ENCODE measurements around the gene AQP4.

Gene AQP4, protein sequence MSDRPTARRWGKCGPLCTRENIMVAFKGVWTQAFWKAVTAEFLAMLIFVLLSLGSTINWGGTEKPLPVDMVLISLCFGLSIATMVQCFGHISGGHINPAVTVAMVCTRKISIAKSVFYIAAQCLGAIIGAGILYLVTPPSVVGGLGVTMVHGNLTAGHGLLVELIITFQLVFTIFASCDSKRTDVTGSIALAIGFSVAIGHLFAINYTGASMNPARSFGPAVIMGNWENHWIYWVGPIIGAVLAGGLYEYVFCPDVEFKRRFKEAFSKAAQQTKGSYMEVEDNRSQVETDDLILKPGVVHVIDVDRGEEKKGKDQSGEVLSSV

GRCh38 chr18:26865557-26865956 lies at the start of gene AQP4:
Gene AQP4 (minus strand): TSS chr18:26865707. CDS start chr18:26865689, 18 bp downstream.
- DNase-seq: no peak

DNA sequence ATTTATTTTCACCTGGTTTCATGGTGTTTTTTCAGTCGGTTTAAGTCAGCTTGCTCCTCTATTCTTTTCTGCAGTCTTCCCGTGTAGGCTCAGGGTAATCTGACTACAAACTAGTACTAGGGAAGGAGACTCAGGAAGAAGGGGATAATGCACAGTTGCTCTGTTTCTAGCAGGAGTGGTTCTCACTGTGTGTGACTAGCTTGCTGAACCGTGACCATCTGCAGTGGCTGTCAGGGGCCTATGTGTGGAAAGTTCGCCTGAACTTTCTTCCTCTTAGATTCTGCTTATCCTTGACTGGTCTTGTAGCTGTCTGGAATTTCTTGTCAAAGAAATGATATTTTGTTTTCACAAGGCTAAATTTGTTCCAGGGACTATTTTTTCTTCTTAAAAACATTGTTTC lies 46.3 kb upstream of the AQP4 start:
- DNase-seq: no peak

DNA sequence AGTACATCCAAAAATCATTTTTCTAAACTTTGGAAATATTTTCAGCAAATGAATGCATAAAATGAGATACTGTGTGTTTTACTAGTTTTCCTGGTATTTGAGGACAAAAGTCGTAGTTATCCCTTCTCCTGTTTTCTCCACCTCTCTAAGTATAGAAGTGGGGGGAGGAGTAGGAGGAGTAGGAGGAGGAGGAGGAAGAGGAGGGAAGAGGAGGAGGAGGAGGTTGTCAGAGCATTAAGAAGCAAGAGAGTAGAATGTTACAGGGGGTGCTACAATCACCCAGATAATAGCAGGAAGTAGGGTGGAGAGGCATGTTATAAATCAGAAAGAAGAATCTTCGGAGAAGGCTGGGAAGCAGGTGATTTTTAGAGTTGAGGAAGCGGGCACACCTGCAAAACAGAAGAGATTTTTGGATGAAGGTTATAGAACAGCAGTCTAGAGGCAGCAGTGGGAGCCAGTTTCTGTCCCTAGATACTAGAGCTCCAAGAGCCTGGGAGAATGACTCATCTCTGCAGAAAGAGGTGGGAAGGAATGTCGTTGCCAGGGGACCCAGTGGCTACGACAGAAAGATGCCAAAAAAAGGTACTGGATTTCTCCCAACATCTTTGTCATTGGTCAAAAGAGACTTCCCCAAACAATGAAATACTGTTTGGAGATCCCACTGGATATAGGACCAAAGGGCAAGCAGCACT lies 44.2 kb upstream of the AQP4 start:
- no peak for DNase-seq

- no peak for DNase-seq
These were observed 43.4 kb upstream of the AQP4 start for GRCh38 chr18:26908906-26909305.

GRCh38 chr18:26902291-26902690 lies 36.8 kb upstream of the AQP4 start:
- no peak for DNase-seq

GRCh38 chr18:26901020-26901419 lies 35.5 kb upstream of the AQP4 start:
- DNase-seq: no peak

DNA sequence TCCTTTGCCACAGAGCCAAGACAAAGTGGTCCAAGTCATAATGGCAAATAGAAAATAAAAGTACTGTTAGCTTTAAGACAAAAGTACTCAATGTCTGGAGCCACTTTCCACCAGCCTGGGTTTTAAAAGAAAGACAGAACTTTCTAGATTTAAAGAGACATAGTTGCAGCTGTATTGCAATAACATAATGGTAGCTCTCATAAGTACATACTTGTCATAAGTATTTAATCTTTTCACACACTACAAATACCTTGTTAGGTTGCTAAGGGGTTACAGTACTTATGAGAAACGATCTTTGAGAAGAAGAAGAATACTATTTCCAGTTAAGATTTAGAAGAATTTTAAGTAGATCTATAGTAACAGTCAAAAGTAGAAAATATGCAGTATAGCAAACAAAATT lies 28.9 kb upstream of the AQP4 start:
- DNase-seq: no peak

GRCh38 chr18:26893996-26894395 lies 28.5 kb upstream of the AQP4 start:
- DNase-seq: no peak

DNA sequence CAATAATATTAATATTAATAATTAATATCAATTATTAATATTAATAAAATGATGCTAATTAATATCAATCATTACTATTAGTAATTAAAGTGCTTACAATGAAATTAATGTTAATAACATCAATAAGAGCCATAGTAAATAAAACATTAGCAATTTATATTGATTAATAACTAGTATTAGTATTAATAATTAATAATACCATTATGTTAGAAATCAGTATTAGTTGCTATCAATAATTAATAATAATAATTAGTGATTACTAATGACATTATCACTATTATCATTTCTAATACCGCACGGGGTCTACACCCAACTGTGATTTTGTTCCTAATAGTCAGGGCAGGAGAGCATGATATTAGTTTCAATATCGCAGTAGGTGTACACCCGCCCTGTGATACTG lies 22.8 kb upstream of the AQP4 start:
- no peak for DNase-seq

GRCh38 chr18:26875040-26875654 lies 9.6 kb upstream of the AQP4 start:
- DNase-seq: no peak

DNA sequence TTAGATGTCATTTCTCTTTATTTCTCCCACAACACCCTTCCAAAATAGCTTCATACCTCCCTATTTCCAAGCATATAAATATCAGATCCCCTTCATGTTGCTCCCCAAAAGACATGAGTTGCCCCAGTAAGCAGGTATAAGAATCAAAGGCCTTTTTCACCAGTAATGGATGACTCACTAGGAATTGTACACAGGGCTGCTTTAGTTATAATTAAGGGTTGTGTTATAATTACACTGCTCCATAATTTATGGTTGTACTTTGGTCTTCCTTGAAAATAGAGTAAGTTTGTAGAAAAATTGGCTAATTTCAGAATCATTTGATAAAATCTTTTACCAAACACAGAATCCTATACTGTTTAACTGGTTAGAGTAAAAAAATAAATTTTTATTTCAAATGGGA lies 8.8 kb upstream of the AQP4 start:
- no peak for DNase-seq

DNA sequence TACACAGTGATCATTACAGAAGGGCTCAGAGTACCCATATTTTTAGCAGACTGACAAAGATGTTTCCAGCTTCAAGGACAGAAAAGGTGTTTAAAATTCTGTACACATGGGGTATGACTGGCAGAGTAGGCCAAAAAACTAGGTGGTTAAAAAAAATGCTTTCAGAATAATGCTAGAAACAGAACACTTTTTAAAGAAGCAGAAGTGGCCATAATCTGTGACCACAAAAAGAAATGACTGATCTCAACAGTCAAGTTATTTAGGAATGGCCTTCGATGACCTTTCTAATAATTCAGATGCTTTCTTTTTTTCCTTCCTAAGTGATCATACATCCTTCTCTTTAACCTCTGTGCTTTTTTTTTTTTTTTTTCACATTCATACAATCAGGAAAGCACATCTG lies 4.1 kb upstream of the AQP4 start:
- DNase-seq: no peak

GRCh38 chr18:26868968-26869586 lies 3.6 kb upstream of the AQP4 start:
- no peak for DNase-seq

DNA sequence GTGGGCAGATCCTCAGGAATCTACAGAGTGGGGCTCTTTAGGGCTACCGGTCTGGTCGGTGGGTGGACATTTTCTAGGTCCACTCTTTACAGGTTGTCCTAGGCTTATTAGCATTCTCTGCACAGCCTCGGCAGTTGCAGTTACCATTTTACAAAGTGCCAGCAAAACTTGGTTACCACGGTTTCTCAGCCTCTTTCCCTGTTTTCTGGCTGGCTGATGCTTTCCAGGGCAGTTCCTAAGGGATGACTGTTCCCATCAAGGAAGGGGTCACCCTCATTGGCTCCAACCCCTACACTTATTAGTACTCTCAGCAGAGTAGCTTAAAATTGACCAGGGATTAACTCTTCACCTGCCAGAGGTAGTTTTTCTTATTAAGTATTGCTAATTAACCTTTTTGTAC lies 2.0 kb upstream of the AQP4 start:
- DNase-seq: no peak

DNA sequence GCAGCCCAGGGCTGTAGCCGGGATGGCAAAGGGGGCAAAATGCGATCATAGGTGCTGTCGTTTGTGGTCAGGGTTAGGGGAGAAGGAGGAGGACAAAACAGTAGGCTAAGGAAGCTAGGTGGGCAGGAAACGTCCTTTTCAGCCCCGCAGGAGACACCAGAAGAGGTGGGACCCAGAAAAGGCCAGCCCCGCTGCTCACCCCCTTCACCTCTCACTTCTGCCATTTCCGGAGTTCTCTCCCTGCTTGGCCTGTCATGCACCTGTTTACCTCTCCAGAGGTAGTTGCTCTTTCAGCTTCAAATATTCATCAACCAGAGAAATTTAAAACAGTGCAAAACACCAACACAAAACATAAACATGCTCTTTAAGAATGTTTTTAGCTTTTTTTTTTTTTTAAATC lies 849 bp downstream of the AQP4 start:
- DNase-seq: no peak

- DNase-seq: no peak
These were observed 1.5 kb downstream of the AQP4 start for GRCh38 chr18:26863921-26864497.

DNA sequence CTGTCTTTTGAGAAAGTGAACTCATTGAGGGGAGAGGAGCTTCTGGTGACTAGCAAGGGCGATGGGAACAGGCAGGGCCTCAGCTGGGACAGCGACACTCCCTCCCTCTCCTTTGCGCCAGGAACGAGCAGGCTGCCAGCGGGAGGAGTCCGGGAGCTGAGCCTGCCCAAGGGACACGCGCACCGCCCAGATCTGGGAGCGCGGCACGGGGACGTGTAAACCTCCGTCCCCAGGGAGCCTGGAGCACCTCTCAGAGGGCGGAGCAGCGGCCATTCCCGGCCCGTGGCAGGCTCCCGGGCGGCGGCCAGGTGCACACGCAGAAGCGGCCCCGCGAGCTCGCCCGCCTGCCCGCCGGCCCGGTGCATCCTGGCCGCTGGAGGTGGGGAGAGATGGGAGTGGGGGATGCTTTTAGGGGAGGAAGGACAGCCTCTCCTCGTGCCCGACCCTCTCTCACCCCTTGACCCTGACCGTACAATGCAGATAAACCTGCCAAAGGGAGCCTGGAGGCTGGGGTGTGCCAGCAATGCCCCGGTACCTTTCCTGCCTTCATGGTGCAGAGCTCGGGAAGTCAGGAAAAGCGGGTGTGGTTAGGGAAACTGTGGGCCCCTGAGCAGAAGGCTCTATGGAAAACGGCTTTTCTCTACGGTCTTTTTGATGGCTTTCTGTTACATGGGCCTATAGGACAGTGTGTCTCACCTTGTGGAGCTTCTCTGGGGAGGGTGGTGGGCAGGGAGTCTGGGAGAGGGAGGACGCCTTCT lies 2.2 kb downstream of the AQP4 start:
- DNase-seq: no peak

DNA sequence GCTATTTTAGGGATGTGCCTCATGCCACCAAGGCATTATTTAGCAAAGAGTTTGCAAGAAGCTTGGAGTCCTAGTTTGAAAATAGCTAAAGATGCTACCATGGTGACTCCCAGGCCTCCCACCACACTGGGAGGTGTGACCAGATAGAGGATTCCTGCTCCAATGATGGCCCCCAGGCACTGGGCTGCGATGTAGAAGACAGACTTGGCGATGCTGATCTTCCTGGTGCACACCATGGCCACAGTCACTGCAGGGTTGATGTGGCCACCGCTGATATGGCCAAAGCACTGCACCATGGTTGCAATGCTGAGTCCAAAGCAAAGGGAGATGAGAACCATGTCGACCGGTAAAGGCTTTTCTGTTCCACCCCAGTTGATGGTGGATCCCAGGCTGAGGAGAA lies 3.4 kb downstream of the AQP4 start:
- no peak for DNase-seq

DNA sequence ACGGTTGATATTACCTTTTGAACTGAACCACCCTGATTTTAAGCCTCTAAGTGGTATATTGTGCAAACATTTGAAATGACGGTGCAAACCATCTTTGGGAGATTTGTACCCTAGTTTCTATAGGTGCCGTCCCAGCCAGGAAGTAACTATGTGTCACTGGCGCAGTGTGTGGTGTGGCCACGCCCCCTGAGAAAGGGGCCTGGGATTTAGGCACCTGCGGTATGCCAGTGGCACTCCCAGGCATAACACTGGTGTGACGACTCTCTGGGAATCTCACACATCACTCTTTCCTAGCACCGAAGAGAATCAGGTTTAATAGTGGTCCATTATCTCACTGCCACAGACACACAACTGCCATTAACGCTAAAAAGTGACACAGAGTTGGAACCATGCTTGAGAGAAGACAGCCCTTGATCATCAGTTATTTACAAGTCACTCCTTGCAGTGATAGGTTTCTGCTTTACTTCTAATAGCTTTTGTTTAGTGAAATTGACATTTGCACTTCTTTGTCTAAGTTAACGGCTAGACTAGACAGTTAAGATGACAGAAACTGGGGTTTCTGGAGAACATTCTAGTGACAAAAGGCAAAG lies 11.1 kb downstream of the AQP4 start:
- DNase-seq: no peak

GRCh38 chr18:26853401-26853800 lies 12.1 kb downstream of the AQP4 start:
- no peak for DNase-seq

DNA sequence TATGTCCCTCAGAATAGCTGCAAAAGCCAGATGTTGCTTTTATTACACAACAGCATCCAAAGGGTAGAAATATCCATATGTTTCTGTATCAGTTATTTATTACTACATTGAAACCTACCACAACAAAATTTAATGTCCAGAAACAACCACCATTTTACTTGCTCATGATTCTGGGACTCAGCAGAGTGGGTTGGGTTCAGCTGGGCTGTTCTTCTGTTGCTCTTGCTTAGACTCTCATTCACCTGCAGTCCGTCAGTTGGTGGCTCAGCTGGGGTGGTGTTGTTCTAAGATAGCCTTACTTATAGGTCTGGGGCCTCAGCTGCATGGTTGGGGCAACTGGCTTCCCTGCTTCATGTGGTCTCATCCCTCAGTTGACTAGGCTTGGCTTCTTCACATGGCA lies 21.7 kb downstream of the AQP4 start:
- no peak for DNase-seq

DNA sequence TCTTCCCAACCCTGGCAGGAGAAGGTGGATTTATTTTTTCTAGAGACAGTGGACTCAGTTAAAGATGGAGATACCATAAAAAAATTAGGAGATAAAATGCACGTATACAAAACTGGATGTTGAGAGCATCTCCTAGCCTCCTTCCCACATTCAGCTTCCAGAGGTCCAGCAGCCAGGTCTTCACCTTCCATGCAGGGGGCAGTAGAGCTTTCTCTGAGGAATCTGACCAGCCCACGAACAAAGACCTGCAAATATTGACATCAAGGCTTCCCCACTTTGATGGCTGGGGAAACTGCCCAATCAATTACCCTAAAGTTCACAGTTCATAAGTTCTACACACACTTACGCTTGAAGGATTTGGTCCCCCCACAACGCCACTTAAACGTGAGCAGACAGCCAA lies 24.5 kb downstream of the AQP4 start:
- DNase-seq: no peak
